GM12873 (cell line): Measurements from ENCODE around the gene SHOC2.

ENCODE experiments used
- TF ChIP-seq, protein P1 (sequence below): IDR thresholded peaks from 2 replicates; pipeline ENCODE4 v1.5.1; 2012; ENCODE audit warnings: low read depth, mild to moderate bottlenecking, moderate library complexity, low read length, control low read depth; ENCODE audit not compliant: insufficient read depth; ENCODE audit errors: missing control alignments

SHOC2 gene

DNA sequence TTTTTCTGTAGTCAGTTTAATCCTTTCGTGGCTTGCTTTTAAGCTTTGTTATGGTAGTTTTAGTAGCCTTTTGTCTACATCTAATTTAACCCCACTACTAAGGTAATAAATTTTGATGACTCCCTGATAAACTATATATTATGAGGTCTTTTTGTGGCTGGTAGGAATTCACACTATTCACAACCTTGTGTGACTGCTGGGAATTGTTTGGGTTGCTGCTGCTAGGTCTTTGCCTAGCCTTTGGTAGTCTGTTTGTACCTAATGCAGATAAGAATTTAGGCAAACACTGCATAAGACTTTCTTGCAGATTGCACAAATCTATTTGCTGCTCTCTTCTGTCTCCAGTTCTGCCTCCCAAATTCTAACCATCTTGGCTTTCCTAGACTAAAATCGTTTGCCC is 58.3 kb downstream of the SHOC2 start:
- TF ChIP-seq, protein P1, sequence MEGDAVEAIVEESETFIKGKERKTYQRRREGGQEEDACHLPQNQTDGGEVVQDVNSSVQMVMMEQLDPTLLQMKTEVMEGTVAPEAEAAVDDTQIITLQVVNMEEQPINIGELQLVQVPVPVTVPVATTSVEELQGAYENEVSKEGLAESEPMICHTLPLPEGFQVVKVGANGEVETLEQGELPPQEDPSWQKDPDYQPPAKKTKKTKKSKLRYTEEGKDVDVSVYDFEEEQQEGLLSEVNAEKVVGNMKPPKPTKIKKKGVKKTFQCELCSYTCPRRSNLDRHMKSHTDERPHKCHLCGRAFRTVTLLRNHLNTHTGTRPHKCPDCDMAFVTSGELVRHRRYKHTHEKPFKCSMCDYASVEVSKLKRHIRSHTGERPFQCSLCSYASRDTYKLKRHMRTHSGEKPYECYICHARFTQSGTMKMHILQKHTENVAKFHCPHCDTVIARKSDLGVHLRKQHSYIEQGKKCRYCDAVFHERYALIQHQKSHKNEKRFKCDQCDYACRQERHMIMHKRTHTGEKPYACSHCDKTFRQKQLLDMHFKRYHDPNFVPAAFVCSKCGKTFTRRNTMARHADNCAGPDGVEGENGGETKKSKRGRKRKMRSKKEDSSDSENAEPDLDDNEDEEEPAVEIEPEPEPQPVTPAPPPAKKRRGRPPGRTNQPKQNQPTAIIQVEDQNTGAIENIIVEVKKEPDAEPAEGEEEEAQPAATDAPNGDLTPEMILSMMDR = no peak

DNA sequence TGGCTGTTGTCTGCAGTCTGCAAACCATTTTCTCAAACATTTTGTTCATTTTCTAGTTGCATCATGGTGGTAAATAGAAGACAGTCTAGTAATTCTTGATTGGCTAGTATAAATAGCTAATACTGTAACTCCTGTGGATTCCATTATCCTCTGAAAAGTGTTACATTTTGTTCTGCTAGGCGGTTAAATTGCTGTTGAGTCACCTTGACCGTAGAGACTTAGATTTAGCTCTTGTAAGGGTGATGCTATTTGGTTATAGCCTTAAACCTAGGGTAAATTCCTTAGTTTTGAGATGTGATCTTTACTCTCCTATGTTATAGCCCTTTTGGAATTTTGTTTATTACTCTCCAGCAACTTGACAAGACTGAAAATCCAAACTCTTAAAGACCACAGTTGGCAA is 58.8 kb downstream of the SHOC2 start:
- TF ChIP-seq, protein P1 = no peak

DNA sequence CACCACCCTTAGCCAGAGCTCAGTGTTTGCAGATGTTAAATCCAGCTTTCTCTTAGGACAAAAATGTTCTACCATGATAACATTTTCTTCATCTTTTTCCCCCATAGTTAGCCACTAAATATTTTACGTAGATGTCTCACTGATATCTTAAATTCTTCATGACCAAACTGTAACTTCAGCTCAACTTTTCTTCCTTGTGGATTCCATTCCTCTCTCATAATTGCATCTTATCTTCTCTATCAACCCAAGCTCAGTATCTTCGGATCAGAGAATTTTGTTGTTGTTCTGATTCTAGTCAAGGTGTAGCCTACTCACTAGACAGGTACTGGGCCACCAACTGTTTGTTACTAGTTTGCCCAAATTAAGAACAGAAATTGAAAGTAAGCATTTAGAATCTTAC is 60.2 kb downstream of the SHOC2 start:
- TF ChIP-seq, protein P1 = no peak

DNA sequence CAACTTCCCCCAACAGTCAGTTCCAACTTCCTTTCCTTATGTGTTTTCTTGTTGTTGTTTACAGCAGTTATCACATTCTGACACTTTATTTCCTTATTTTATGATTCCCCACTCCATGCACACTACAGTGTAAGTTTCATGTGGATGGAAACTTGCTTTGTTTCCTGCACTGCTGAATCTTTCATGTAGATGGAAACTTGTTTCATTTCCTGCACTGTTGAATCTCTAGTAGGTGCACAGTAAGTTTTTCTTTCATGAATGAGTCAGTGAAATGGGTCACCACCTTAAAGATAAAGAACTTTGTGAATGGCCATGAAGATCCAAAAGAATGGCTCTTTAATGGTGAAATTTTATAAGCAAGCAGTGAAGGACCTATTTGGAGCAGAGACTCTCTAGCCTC is 61.4 kb downstream of the SHOC2 start:
- TF ChIP-seq, protein P1 = no peak

DNA sequence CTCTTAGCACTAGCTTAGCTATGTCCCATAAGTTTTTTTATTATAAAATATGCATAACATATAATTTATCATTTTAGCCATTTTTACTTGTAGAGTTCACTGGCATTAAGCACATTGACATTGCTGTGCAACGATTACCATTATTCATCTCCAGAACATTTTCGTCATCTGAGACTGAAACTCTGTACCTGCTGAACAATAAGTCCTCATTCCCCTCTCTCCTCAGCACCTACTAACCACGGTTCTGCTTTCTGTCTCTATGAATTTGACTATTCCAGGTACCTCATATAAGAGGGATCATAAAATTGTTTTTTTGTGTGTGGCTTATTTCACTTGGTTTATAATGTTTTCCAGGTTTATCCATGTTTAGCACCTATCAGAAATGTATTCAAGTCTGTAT is 64.1 kb downstream of the SHOC2 start:
- TF ChIP-seq, protein P1 = no peak

DNA sequence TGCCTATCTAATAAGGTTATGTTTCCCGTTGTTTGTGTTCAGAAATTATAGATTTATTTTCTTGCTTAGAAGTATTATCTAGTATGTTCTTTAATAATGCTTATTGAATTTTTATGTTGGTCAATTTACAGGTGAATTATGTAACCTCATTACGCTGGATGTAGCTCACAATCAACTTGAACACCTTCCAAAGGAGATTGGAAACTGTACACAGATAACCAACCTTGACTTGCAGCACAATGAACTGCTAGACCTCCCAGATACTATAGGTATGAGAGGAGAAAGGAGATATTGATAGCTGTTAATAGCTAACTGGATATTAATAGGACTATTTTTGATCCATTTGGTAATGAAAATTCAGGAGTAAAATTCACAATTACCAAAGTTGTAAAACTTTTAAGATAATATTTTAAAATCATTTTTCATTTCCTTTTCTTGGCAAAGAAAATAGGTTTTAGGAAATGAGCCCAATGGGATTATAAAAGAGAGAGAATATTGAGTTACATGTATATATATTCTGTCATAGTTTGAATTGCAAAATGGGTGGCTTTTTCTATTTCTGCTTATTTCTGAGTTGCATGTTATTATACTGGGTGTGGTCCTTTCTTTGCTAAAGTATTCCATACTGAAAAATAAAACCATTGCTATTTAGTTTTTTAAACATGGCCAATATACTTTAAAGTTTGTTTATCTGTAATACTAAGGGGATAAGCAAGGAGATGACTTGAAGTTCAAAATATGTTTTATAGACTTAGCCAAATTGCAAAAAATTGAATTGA is 66.3 kb downstream of the SHOC2 start:
- TF ChIP-seq, protein P1 = no peak

DNA sequence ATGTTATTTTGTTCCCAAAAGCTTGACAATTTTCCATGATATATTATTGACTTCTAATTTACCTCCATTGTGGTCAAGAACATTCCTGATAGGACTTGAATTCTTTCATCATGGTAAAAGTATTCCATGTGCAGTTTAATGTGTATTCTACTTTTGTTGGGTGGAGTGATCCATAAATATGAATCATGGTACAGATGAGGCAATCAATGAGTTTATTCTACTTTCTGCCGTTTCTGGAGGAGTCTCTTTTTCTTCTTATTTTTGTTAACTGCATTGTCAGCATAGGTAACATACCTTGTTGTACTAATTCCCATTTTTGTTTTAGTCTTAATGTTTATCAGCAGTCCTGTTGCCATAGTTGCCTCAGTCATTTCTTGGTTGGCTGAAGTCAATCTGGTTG is 69.6 kb downstream of the SHOC2 start:
- TF ChIP-seq, protein P1 = no peak
